ENCODE measurements around the gene MYBPC2. TPM values are rescaled to one million over a fixed set of nuclear protein-coding genes. Genes with fewer than 3 reads are reported as not detected.

MYBPC2 gene
- total RNA-seq, 1 donor from 2014 or later = 0.47 TPM

DNA sequence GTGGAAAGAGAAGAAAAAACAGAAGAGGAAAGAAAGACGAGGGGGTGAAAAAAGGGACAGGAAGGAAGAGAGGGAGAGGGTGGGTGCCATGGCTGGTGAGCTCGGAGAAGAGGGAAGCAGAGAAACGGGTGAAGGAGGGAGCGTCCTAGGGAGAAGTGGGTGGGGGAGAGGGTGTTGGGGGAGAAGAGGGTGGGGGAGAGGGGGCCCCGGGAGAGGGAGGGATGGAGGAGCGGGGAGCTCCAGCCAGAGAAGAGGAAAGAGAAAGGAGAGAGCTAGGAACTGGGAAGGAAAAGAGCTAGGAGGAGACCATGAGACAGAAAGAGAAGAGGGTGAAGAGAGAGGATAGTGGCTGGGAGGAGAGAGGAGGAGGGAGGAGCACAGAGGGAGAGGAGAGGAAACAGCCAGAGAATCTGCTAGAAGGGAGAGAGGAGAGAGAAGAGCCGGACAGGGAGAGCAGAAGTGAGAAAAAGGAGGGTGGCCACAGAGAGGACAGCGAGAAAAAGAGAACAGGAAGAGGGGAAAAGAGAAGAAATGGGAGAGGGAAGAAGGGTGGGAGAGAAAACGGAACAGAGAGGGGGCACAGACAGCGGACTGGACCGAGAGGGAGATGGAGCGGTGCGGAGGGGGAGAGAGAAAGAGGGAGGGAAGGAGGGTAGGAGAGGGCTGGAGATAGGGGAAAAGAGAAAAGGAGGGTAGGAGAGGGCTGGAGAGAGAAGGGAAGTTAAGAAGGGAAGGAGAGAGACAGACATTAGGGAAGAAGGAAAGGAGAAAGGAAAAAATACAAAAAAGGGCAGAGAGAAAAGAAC is 55.9 kb downstream of the MYBPC2 start:
- H3K4me3 Mint-ChIP-seq = no peak overlapping the region
- no peaks in the 10 kb centered on the region for H3K27me3 Mint-ChIP-seq (ENCODE audit: insufficient read depth)
- intact Hi-C loops (cut with micrococcal nuclease) = no loop called here
- DNase-seq (ENCODE audit: low spot score) = no peak
- H3K36me3 Mint-ChIP-seq (ENCODE audit: low read depth) = peaks cover 21% of the 10 kb centered on the region
- H3K9me3 Mint-ChIP-seq = peaks cover 16% of the 10 kb centered on the region
- peaks cover 13% of the 10 kb centered on the region for H3K4me1 Mint-ChIP-seq (ENCODE audit: low read depth)
- H3K27ac Mint-ChIP-seq = peak overlapping the region; percentile 45

DNA sequence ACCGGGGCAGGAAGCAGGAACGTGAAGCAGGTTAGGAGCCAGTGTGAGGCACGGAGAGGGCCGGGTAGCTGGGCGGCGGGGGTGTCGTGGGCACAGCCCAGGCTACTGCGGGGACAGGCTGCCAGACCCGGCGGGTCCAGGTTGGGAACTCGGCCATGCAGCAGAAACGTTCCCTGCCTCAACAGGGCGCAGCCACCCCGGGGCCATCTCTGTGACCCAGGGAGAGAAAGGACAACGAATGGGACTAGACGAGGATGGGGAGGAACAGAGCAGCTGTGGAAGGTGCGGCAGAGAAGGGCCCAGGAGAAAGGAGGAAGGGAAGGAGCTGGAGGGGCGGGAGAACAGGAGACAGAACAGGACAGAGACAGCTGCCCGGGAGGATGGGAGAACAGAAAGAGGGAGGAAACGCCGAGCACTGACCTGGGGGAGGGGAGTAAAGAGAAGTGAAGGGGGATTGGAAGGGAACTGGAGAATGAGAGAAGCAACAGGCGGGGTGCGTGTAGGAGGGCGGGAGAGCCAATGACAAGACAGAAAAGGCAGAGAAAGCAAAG is 56.8 kb downstream of the MYBPC2 start:
- no peaks in the 10 kb centered on the region for H3K27me3 Mint-ChIP-seq (ENCODE audit: insufficient read depth)
- no peak for DNase-seq (ENCODE audit: low spot score)
- H3K27ac Mint-ChIP-seq = no peak overlapping the region
- peaks cover 13% of the 10 kb centered on the region for H3K4me1 Mint-ChIP-seq (ENCODE audit: low read depth)
- no peak overlapping the region for H3K4me3 Mint-ChIP-seq
- intact Hi-C loops (cut with micrococcal nuclease) = no loop called here
- H3K9me3 Mint-ChIP-seq = peaks cover 16% of the 10 kb centered on the region
- peaks cover 21% of the 10 kb centered on the region for H3K36me3 Mint-ChIP-seq (ENCODE audit: low read depth)

DNA sequence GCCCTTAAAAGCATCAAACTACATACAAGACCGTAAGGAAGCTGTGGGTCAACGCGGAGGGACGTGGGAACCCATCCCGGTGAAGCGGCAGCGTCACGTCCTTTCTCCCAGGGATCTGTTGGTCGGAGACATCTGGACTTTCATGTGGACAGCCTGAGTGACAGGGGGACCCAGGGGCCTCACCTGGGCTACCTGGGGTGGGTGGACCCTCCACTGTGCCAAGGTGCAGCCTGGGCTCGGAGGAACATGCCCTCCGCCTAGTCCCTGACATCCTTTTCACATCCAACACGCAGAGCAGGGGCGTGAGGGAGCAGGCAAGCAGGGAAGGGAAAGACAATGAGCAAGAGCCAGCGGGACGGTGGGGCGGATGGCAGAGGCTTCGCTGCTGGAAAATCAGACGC is 57.7 kb downstream of the MYBPC2 start:
- no peak for DNase-seq (ENCODE audit: low spot score)
- no peaks in the 10 kb centered on the region for H3K27me3 Mint-ChIP-seq (ENCODE audit: insufficient read depth)
- H3K27ac Mint-ChIP-seq = no peak overlapping the region
- no peak overlapping the region for H3K4me3 Mint-ChIP-seq
- H3K9me3 Mint-ChIP-seq = peaks cover 13% of the 10 kb centered on the region
- H3K36me3 Mint-ChIP-seq (ENCODE audit: low read depth) = peaks cover 15% of the 10 kb centered on the region
- H3K4me1 Mint-ChIP-seq (ENCODE audit: low read depth) = peaks cover 13% of the 10 kb centered on the region
- intact Hi-C loops (cut with micrococcal nuclease) = no loop called here

DNA sequence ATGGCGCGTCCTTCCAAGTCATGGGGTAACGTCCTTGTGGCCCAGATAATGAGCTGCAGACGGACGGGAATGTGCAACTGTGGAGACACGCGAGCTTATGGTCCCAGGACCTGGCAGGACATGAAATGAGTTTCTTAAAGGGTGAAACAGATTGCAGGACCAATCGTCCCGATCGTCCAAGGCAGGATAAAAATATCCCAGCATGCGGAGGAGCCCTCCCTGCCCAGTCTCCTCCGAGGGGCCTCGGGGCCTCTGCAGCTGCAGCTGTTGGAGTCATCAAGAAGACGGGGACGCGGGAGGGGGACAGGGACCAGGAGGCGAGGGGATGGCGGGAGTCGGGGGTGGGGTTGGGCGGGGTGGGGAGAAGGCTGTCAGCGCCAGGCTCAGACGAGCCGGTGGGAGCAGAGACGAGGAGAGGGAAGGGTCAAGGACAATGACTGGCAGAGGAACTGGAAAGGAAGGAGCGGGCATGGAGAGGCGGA is 58.3 kb downstream of the MYBPC2 start:
- no peaks in the 10 kb centered on the region for H3K27me3 Mint-ChIP-seq (ENCODE audit: insufficient read depth)
- peaks cover 9% of the 10 kb centered on the region for H3K36me3 Mint-ChIP-seq (ENCODE audit: low read depth)
- intact Hi-C loops (cut with micrococcal nuclease) = no loop called here
- H3K4me3 Mint-ChIP-seq = no peak overlapping the region
- peaks cover 7% of the 10 kb centered on the region for H3K9me3 Mint-ChIP-seq
- peaks cover 13% of the 10 kb centered on the region for H3K4me1 Mint-ChIP-seq (ENCODE audit: low read depth)
- no peak for DNase-seq (ENCODE audit: low spot score)
- H3K27ac Mint-ChIP-seq = peak overlapping the region; percentile 40

DNA sequence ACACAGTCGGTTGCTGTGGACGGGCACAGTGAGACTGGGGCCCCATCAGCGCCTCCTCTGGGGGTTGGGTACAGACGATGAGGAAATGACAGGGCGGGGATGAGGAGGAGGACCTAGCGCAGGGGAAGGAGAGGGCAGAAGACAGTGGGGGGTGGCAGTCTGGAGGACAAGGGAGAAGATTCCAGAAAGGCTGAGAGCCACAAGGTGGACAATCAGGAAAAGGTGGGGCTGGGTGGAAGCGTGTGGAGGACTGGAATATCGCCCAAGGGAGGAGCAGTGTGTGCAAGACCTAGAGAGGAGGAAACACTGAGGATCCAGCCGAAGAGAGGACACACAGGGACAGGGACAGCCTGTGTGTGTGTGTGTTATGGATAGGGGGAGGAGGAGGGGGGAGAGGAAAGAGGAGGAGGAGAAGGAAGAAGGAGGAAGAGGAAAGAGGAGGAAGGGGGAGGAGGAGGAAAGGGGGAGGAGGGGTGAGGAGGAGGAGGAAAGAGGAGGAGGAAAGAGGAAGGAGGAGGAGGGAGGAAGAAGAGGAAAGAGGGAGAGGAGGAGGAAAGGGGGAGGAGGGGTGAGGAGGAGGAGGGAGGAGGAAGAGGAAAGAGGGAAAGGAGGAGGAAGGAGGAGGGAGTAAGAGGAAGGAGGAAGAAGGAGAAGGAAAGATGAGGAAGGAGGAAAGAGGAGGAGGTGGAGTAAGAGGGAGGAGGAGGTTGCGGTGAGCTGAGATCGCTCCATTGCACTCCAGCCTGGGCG is 59.8 kb downstream of the MYBPC2 start:
- no peaks in the 10 kb centered on the region for H3K9me3 Mint-ChIP-seq
- H3K4me1 Mint-ChIP-seq (ENCODE audit: low read depth) = peaks cover 13% of the 10 kb centered on the region
- no peaks in the 10 kb centered on the region for H3K27me3 Mint-ChIP-seq (ENCODE audit: insufficient read depth)
- peak overlapping the region; percentile 6 for H3K27ac Mint-ChIP-seq
- peaks cover 2% of the 10 kb centered on the region for H3K36me3 Mint-ChIP-seq (ENCODE audit: low read depth)
- intact Hi-C loops (cut with micrococcal nuclease) = no loop called here
- DNase-seq (ENCODE audit: low spot score) = no peak
- H3K4me3 Mint-ChIP-seq = peak overlapping the region; percentile 17

DNA sequence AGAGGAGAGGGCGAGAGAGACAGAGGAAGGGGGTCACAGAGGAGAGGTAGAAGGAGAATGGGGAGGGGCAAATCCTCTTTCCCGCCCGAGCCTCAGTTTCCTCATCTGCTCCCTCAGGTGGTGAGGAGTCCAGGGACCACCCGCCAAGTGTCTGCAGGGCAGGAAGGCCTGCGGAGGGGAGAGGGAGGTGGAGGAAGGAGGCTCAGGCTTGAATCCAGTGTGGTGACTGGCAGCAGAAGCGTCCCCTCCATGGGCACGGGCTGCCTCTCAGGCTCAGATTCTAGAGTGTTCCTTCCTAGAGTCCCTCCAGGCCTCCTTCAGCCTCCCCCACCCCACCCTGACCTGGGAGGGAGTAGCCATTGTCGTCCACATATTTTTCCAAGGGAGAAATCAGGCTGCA is 60.5 kb downstream of the MYBPC2 start:
- Mint-ChIP-seq H3K9me3 (no peaks in the 10 kb centered on the region), H3K27me3 (ENCODE audit: insufficient read depth) (no peaks in the 10 kb centered on the region), H3K4me3 (no peak overlapping the region), H3K36me3 (ENCODE audit: low read depth) (no peaks in the 10 kb centered on the region), H3K4me1 (ENCODE audit: low read depth) (peaks cover 13% of the 10 kb centered on the region), H3K27ac (no peak overlapping the region)
- DNase-seq (ENCODE audit: low spot score) = no peak
- intact Hi-C loops (cut with micrococcal nuclease) = no loop called here

DNA sequence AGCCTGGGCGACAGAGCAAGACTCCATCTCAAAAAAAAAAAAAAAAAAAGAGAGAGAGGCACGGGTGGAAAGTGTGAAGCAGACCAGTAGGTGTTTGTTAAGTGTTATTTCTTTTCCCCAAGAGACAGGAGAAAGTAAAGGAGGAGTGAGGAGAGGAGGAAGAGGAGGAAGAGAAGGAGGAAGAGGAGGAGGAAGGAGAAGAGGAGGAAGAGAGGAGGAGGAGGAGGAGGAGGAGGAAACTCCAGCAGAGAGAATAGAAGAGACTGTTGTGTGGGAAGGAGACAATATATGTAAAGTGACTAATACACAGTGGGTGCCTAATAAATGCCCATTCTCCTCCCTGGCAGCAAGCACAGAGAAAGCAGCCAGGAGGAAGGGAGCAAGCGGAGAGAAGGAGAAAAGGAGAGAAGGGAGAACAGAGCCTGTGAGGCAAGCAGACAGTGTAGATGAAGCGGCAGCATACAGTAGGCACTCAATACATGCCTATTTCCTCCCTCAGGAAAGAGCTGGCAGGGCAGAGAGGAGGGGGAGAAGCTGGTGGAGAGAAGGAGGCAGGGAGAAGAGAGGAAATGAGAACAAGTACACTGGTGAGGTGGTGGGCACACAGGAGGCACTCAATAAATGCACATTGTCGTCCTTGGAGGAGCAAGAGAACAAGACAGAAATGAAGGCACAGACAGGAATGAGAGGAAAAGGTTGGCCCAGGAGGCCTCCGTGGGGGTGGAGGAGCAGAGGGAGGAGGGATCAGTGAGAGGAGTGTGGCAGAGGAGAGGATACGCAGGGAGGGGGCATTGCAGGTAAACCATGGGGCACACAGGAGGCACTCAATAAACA is 61.7 kb downstream of the MYBPC2 start:
- H3K4me1 Mint-ChIP-seq (ENCODE audit: low read depth) = peaks cover 13% of the 10 kb centered on the region

DNA sequence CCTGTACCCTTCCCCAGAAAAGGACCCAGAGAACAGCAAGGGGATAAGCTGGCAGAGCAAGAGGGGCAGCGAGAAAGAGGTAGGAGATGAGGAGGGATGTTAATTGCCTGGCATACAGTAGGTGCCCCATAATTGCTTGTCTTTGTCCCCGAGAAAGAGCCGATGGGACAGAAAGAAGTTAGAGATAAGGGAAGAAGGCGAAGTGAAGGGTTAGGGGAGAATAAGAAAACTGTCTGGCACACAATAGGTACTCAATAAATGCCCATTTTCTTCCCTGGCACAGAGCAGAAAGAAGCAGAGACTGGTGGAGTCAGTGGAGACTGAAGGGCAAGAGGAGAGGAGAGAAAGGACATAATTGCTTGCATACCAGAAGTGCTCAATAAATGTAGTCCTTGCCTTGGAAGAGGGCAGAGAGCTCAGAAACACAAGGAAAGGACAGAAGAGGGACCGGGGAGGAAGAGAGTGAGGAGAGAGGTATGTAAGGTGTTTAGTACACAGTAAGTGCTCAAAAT is 62.4 kb downstream of the MYBPC2 start:
- Mint-ChIP-seq H3K27ac (no peak overlapping the region), H3K4me3 (no peak overlapping the region), H3K36me3 (ENCODE audit: low read depth) (no peaks in the 10 kb centered on the region), H3K9me3 (no peaks in the 10 kb centered on the region), H3K4me1 (ENCODE audit: low read depth) (peaks cover 13% of the 10 kb centered on the region), H3K27me3 (ENCODE audit: insufficient read depth) (no peaks in the 10 kb centered on the region)
- no peak for DNase-seq (ENCODE audit: low spot score)
- intact Hi-C loops (cut with micrococcal nuclease) = no loop called here

More for the DNA sequence above, 61.7 kb downstream of the MYBPC2 start:
- H3K4me3 Mint-ChIP-seq = no peak overlapping the region
- no peaks in the 10 kb centered on the region for H3K9me3 Mint-ChIP-seq
- DNase-seq (ENCODE audit: low spot score) = no peak
- H3K27me3 Mint-ChIP-seq (ENCODE audit: insufficient read depth) = no peaks in the 10 kb centered on the region
- H3K27ac Mint-ChIP-seq = no peak overlapping the region
- no peaks in the 10 kb centered on the region for H3K36me3 Mint-ChIP-seq (ENCODE audit: low read depth)
- intact Hi-C loops (cut with micrococcal nuclease) = no loop called here

DNA sequence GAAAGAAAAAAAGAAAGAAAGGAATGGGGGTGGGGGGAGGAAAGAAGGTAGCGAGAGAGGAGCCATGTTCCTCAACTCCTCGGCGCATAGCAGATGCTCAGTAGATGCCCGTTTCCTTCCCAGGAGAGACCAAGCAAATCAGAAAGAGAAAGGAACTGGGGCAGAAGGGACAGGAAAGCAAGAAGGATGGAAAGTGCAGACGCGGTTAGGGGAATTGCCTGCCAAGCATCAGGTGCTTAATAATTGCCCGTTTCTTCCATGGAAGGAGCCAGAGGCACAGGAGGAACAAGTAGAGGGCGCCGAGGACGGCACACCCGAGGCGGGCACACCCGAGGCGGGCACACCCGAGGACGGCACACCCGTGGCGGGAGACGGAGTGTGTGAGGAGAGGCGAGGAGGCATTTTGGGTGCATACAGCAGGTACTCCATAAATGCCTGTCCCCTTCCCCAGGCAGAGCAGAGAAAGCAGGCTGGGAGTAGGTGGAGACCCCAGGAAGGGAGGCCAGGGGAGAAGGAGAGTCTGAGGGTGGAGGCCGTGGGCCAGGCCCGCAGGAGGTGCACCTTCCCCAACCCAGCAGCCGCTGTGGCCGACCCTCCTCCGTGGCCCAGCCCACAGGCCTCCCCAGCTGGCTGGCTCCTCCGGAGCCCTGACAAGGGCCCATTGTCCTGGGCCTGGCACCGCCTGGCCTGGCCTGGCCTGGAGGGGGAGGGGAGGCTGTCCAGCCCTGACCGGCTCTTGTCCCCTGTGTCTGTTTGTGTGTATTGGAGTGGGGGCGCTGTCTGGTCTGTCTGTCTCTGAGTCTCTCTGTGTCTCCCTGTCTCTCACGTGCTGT is 63.7 kb downstream of the MYBPC2 start:
- intact Hi-C loops (cut with micrococcal nuclease) = no loop called here
- H3K36me3 Mint-ChIP-seq (ENCODE audit: low read depth) = no peaks in the 10 kb centered on the region
- H3K9me3 Mint-ChIP-seq = no peaks in the 10 kb centered on the region
- H3K27me3 Mint-ChIP-seq (ENCODE audit: insufficient read depth) = no peaks in the 10 kb centered on the region
- peaks cover 11% of the 10 kb centered on the region for H3K4me1 Mint-ChIP-seq (ENCODE audit: low read depth)
- no peak for DNase-seq (ENCODE audit: low spot score)
- H3K4me3 Mint-ChIP-seq = no peak overlapping the region
- no peak overlapping the region for H3K27ac Mint-ChIP-seq

DNA sequence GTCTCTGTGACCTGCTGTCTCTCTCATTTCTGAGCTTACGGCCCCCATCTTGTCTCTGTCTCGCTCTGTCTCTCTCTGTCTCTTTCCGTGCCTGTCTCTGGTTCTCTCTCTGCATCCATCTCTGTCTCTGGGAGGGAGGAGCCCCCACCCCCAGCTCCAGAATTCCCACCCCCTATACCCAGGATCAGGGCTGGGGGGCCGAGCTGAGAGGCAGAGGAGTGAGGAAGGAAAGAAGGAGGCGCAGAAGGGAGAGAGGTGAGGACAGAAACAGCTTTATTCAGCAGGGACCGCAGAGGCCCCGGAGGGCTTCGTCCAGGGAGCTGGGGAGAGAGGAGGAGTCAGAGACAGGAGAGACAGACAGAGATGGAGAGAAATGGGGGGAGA is 64.3 kb downstream of the MYBPC2 start:
- Mint-ChIP-seq H3K27ac (no peak overlapping the region), H3K4me1 (ENCODE audit: low read depth) (peaks cover 5% of the 10 kb centered on the region), H3K9me3 (no peaks in the 10 kb centered on the region), H3K4me3 (no peak overlapping the region), H3K36me3 (ENCODE audit: low read depth) (no peaks in the 10 kb centered on the region), H3K27me3 (ENCODE audit: insufficient read depth) (no peaks in the 10 kb centered on the region)
- intact Hi-C loops (cut with micrococcal nuclease) = no loop called here
- DNase-seq (ENCODE audit: low spot score) = no peak

DNA sequence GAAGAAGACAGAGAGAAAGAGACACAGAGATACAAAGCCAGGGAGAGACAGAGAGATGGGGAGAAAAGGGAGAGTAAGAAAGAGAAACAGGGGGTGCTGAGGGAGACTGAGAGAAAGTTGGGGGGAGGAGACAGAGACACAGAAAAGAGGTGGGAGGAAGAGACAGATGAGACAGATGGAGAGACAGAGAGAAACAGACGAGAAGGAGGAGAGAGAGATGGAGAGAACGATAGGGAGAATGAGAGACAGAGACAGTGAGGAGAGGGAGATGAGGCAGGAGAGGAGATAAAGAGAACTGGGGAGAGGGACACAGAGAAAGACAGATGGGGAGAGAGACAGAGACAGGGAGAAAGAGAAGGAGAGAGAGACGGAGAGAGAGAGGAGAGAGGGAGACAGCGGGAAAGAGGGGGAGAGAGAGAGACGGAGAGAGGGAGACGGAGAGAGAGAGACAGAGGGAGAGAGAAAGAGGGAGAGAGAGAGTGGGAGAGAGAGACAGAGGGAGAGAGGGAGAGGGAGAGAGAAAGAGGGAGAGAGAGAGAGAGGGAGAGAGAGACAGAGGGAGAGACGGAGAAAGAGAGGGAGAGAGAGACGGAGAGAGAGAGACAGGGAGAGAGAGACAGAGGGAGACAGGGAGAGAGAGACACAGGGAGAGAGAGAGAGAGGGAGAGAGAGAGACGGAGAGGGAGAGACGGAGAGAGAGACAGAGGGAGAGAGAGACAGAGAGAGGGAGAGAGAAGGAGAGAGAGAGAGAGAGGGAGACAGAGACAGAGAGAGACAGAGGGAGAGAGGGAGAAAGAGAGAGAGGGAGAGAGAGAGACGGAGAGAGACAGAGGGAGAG is 65.7 kb downstream of the MYBPC2 start:
- Mint-ChIP-seq H3K9me3 (no peaks in the 10 kb centered on the region), H3K4me3 (no peak overlapping the region), H3K36me3 (ENCODE audit: low read depth) (no peaks in the 10 kb centered on the region), H3K27ac (no peak overlapping the region), H3K4me1 (ENCODE audit: low read depth) (no peaks in the 10 kb centered on the region), H3K27me3 (ENCODE audit: insufficient read depth) (no peaks in the 10 kb centered on the region)
- intact Hi-C loops (cut with micrococcal nuclease) = no loop called here
- no peak for DNase-seq (ENCODE audit: low spot score)

Measured in activated T-helper 1 cell treated with anti-CD3 and anti-CD28 coated beads, Interleukin-12 subunit alpha, Interleukin-12 subunit beta, Interleukin-2, Interleukin-4 antibody, amounts not matched to agents 30 ng/mL and 10 ng/mL and 1 ng/mL, durations not matched to agents 14 hours and 24 hours and 36 hours (primary cell).